ENCODE results near the gene CDV3.

DNA sequence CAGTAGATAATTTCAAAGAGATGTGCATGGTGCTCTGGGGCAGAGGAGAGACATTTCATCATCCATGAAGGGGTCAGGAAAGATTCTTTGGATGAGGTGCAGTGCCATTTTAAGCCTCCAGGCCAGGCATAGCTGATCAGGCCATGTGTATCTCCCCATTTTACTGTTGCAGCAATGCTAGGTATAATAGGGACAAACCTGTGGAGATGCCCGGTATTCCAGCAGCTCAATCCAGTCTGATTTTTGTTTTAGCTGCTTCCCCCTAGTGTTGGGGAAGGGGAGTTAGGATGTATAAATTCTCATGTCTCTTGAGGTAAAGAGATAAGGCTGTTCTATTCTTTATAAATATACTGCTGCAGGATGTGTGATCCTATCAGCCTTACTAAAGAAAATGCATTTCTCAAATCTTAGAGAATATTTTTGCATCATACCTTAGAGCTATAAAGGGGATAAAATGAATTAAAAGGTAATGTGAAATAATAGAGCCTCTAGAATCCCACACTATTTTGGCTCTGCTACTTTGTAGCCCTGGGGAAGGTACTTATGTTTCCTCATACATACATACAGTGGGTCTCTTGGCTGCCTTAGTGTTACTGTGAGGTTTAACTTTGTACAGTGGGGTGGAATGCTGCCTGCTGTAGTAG is 5.2 kb downstream of the CDV3 start:
- no peak; the same call in 1 of the 2 replicates for TF ChIP-seq POLR2A (IDR thresholded peaks at IDR 0.05; ENCODE audit: low read depth, low read length)
- TF ChIP-seq POLR2AphosphoS5 (IDR thresholded peaks at IDR 0.05; ENCODE audit: low read depth, low read length): no peak

Measured in GM12892 (cell line).